ENCODE data around the gene GNA14. TPM values are rescaled to one million over a fixed set of nuclear protein-coding genes. Genes with fewer than 3 reads are reported as not detected.

Gene GNA14
- total RNA-seq, 1 experiment from 2014 or later, result 0.25 TPM

DNA sequence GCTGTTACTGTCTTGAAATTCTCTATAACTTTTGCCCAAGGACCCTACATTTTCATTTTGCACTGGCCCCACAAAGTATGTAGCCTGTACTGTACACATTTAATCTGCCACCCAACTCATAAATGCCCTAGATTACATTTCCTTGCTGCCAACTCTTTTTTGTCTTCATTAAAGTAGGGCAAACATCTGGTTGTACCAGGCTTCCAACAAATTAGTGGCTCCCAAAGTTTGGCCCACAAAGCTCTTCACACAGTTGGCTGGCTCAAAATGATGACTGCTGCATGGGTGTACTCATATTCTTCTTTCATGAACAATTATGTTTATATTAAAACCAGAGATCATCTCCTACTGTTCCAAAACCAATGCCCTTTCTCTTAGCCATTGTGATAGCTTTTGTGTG, 45.3 kb downstream of the GNA14 start (continued):
- TF ChIP-seq EGR1 (IDR thresholded peaks at IDR 0.05; ENCODE audit: low read depth) (no peak), ELF1 (IDR thresholded peaks at IDR 0.05; ENCODE audit: borderline replicate concordance, low read depth) (no peak), POLR2AphosphoS5 (IDR thresholded peaks at IDR 0.05; ENCODE audit: low read depth, low read length) (no peak), CEBPB (IDR thresholded peaks at IDR 0.05; ENCODE audit: low read depth) (no peak)

DNA sequence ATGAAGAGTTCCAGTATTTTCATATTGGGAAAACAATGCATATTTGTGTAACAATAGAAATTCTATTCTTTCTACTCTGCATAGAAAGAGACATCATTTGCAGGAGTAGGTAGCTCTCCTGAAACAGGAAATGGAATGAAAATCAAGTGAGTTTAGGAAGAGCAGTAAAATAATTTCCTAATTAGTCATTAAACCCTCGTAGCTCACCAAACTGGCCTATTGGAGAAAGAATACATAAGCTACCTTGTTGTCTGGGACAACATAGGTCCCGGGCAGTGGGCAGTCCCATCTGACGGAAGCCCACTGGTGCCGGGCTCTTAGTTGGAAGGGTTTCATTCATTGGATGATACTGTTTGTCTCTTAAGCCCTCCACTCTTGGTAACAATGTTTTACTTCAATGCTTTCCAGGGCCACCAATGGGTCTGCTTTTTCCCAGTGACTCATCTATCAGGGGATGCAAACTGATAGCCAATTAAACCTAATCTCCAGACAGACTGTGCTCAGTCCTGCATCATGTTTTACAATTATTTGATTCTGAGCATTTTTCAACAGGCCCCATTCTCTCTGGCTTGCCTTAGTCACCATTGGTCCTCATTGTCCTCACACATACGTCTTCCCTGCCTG, 46.5 kb downstream of the GNA14 start:
- H3K9me3 ChIP-seq (ENCODE audit: control insufficient read depth in 1 of 2, insufficient read depth in 1 of 2, low read depth in 1 of 2, low read length in 2 of 2), result no peaks in the 10 kb centered on the region
- no peak overlapping the region for H3K4me2 ChIP-seq (ENCODE audit: low read length)
- CTCF ChIA-PET, result no interaction called here
- no peaks in the 10 kb centered on the region for H3K9me2 ChIP-seq (ENCODE audit: insufficient read depth)
- DNase-seq (ENCODE audit: low read depth, low spot score) (no peak), ATAC-seq (no peak)
- no peaks in the 10 kb centered on the region for H3K36me3 ChIP-seq (ENCODE audit: control insufficient read depth in 1 of 2, insufficient read depth in 2 of 2, low read length in 2 of 2)
- intact Hi-C loops (cut with micrococcal nuclease), result no loop called here
- no peak overlapping the region for H3K9ac ChIP-seq (ENCODE audit: low read length)
- no peak overlapping the region for H3K4me3 ChIP-seq (replicated peaks in 1 of 2; ENCODE audit: low read depth in 1 of 2, low read length in 2 of 2)
- POLR2A ChIA-PET, result no interaction called here
- peaks cover 23% of the 10 kb centered on the region; the same call in 1 of the 2 replicates for H3K27me3 ChIP-seq (ENCODE audit: insufficient read depth, low read length)
- RAD21 ChIA-PET (ENCODE audit: low non-redundant PET in 1 of 2, low total read pairs in 2 of 2, uncharacterized antibody in 2 of 2, unreplicated experiment in 2 of 2), result no interaction called here
- no peaks in the 10 kb centered on the region for H4K20me1 ChIP-seq (ENCODE audit: insufficient read depth)
- BruUV-seq (replicated peaks), result no TSS peak
- H3K27ac ChIP-seq (ENCODE audit: low read depth, low read length), result no peak overlapping the region
- no peaks in the 10 kb centered on the region for H3K79me2 ChIP-seq (ENCODE audit: insufficient read depth, low read length)
- no peak overlapping the region for H2AFZ ChIP-seq (ENCODE audit: low read depth, low read length, poor library complexity, severe bottlenecking)
- H3K4me1 ChIP-seq (ENCODE audit: control insufficient read depth in 1 of 2, insufficient read depth in 2 of 2, low read length in 2 of 2), result no peaks in the 10 kb centered on the region
- TF ChIP-seq ELF1 (IDR thresholded peaks at IDR 0.05; ENCODE audit: borderline replicate concordance, low read depth) (no peak), POLR2A (IDR thresholded peaks at IDR 0.05; ENCODE audit: borderline replicate concordance, extremely low read depth, insufficient read depth, insufficient read length) (no peak), EZH2 (IDR thresholded peaks at IDR 0.05) (no peak), SP1 (IDR thresholded peaks at IDR 0.05; ENCODE audit: low read depth) (no peak), FOSL1 (IDR thresholded peaks at IDR 0.05; ENCODE audit: low read depth) (no peak), JUND (IDR thresholded peaks at IDR 0.05) (no peak), TCF7L2 (IDR thresholded peaks at IDR 0.05; ENCODE audit: borderline replicate concordance, extremely low read depth, insufficient read depth, insufficient read length) (no peak), ZNF274 (IDR thresholded peaks at IDR 0.05; ENCODE audit: low read depth, low read length) (no peak), EGR1 (IDR thresholded peaks at IDR 0.05; ENCODE audit: low read depth) (no peak), EZH2phosphoT487 (IDR thresholded peaks at IDR 0.05; ENCODE audit: borderline replicate concordance) (no peak), ZFX (IDR thresholded peaks at IDR 0.05) (no peak), CEBPB (IDR thresholded peaks at IDR 0.05; ENCODE audit: low read depth) (no peak)
- TF ChIP-seq, protein P1, sequence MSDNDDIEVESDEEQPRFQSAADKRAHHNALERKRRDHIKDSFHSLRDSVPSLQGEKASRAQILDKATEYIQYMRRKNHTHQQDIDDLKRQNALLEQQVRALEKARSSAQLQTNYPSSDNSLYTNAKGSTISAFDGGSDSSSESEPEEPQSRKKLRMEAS (IDR thresholded peaks at IDR 0.05), result no peak
- TF ChIP-seq, protein P2, sequence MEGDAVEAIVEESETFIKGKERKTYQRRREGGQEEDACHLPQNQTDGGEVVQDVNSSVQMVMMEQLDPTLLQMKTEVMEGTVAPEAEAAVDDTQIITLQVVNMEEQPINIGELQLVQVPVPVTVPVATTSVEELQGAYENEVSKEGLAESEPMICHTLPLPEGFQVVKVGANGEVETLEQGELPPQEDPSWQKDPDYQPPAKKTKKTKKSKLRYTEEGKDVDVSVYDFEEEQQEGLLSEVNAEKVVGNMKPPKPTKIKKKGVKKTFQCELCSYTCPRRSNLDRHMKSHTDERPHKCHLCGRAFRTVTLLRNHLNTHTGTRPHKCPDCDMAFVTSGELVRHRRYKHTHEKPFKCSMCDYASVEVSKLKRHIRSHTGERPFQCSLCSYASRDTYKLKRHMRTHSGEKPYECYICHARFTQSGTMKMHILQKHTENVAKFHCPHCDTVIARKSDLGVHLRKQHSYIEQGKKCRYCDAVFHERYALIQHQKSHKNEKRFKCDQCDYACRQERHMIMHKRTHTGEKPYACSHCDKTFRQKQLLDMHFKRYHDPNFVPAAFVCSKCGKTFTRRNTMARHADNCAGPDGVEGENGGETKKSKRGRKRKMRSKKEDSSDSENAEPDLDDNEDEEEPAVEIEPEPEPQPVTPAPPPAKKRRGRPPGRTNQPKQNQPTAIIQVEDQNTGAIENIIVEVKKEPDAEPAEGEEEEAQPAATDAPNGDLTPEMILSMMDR (IDR thresholded peaks at IDR 0.05 in 2 of 3, conservative IDR thresholded peaks at IDR 0.05 in 1 of 3; ENCODE audit: borderline replicate concordance in 1 of 3, insufficient read depth in 1 of 3, low read depth in 2 of 3, low read length in 2 of 3), result no peak
- TF ChIP-seq, protein P3, sequence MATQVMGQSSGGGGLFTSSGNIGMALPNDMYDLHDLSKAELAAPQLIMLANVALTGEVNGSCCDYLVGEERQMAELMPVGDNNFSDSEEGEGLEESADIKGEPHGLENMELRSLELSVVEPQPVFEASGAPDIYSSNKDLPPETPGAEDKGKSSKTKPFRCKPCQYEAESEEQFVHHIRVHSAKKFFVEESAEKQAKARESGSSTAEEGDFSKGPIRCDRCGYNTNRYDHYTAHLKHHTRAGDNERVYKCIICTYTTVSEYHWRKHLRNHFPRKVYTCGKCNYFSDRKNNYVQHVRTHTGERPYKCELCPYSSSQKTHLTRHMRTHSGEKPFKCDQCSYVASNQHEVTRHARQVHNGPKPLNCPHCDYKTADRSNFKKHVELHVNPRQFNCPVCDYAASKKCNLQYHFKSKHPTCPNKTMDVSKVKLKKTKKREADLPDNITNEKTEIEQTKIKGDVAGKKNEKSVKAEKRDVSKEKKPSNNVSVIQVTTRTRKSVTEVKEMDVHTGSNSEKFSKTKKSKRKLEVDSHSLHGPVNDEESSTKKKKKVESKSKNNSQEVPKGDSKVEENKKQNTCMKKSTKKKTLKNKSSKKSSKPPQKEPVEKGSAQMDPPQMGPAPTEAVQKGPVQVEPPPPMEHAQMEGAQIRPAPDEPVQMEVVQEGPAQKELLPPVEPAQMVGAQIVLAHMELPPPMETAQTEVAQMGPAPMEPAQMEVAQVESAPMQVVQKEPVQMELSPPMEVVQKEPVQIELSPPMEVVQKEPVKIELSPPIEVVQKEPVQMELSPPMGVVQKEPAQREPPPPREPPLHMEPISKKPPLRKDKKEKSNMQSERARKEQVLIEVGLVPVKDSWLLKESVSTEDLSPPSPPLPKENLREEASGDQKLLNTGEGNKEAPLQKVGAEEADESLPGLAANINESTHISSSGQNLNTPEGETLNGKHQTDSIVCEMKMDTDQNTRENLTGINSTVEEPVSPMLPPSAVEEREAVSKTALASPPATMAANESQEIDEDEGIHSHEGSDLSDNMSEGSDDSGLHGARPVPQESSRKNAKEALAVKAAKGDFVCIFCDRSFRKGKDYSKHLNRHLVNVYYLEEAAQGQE (IDR thresholded peaks at IDR 0.05; ENCODE audit: low read depth), result no peak
- TF ChIP-seq, protein P4, sequence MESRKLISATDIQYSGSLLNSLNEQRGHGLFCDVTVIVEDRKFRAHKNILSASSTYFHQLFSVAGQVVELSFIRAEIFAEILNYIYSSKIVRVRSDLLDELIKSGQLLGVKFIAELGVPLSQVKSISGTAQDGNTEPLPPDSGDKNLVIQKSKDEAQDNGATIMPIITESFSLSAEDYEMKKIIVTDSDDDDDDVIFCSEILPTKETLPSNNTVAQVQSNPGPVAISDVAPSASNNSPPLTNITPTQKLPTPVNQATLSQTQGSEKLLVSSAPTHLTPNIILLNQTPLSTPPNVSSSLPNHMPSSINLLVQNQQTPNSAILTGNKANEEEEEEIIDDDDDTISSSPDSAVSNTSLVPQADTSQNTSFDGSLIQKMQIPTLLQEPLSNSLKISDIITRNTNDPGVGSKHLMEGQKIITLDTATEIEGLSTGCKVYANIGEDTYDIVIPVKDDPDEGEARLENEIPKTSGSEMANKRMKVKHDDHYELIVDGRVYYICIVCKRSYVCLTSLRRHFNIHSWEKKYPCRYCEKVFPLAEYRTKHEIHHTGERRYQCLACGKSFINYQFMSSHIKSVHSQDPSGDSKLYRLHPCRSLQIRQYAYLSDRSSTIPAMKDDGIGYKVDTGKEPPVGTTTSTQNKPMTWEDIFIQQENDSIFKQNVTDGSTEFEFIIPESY (IDR thresholded peaks at IDR 0.05; ENCODE audit: extremely low read depth, insufficient replicate concordance, low read length), result no peak
- TF ChIP-seq, protein P5, sequence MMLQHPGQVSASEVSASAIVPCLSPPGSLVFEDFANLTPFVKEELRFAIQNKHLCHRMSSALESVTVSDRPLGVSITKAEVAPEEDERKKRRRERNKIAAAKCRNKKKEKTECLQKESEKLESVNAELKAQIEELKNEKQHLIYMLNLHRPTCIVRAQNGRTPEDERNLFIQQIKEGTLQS (IDR thresholded peaks at IDR 0.05), result no peak
